Measurements from ENCODE around the gene LPCAT1. TPM values are rescaled to one million over a fixed set of nuclear protein-coding genes. Genes with fewer than 3 reads are reported as not detected.

The LPCAT1 gene
- total and polyA plus RNA-seq, 2 donors (not counting 3 experiments of a cell fraction or from before 2014, with no cell fraction given): 28.9 to 57.2 TPM

- FAIRE-seq (no peak), DNase-seq (ENCODE audit: low read depth, low spot score) (no peak)
- no peak overlapping the region for H2AFZ ChIP-seq (ENCODE audit: low read depth, low read length)
- dilution Hi-C loops (cut with MboI; ENCODE audit: extremely low pct_ligation_motif_present, low sequenced_read_pairs) (no loop called here), intact Hi-C loops (cut with micrococcal nuclease) (no loop called here)
- no peaks in the 10 kb centered on the region for H4K20me1 ChIP-seq (replicated peaks; ENCODE audit: control insufficient read depth, extremely low read depth, insufficient read depth, low read length)
- no peak overlapping the region for H3K9ac ChIP-seq (replicated peaks; ENCODE audit: extremely low read depth, insufficient read depth, low read length)
- no peaks in the 10 kb centered on the region for H3K79me2 ChIP-seq (ENCODE audit: control insufficient read depth, insufficient read depth, low read length)
- CTCF ChIA-PET: no interaction called here
- no peaks in the 10 kb centered on the region for H3K4me1 ChIP-seq (ENCODE audit: control insufficient read depth, extremely low read depth, insufficient read depth, low read length)
- no peaks in the 10 kb centered on the region for H3K9me3 ChIP-seq (replicated peaks; ENCODE audit: control insufficient read depth, insufficient read depth, low read length)
- TF ChIP-seq POLR2AphosphoS5 (IDR thresholded peaks at IDR 0.05; ENCODE audit: insufficient read depth, low read depth, low read length): no peak
- no peak for TF ChIP-seq POLR2A (IDR thresholded peaks at IDR 0.05; ENCODE audit: low read depth, low read length)
- no peak for TF ChIP-seq GATA2 (IDR thresholded peaks at IDR 0.05; ENCODE audit: insufficient read depth, insufficient read length, low read depth, low read length)
- TF ChIP-seq MYC (IDR thresholded peaks at IDR 0.05; ENCODE audit: low read depth, low read length): no peak
- TF ChIP-seq CTCF (IDR thresholded peaks at IDR 0.05; ENCODE audit: extremely low read depth in 1 of 2, insufficient read depth in 1 of 2, low read depth in 1 of 2, low read length in 2 of 2): no peak
- TF ChIP-seq EZH2 (IDR thresholded peaks at IDR 0.05; ENCODE audit: borderline replicate concordance, low read depth, low read length, severe bottlenecking): no peak
- TF ChIP-seq JUN (IDR thresholded peaks at IDR 0.05; ENCODE audit: borderline replicate concordance, insufficient read depth, insufficient read length, low read depth): no peak
- BruUV-seq (replicated peaks): no TSS peak
- H3K27ac ChIP-seq (ENCODE audit: insufficient read depth, low read depth, low read length): no peak overlapping the region
- no peaks in the 10 kb centered on the region for H3K36me3 ChIP-seq (ENCODE audit: control insufficient read depth in 2 of 2, extremely low read depth in 1 of 2, insufficient read depth in 2 of 2, low read length in 2 of 2)
- no peaks in the 10 kb centered on the region for H3K9me1 ChIP-seq (replicated peaks; ENCODE audit: control insufficient read depth, extremely low read depth, insufficient read depth, low read length)
- POLR2A ChIA-PET: no interaction called here
- H3K27me3 ChIP-seq (ENCODE audit: control insufficient read depth in 2 of 2, insufficient read depth in 2 of 2, low read length in 2 of 2): no peaks in the 10 kb centered on the region
- no peak overlapping the region for H3K4me3 ChIP-seq (replicated peaks in 1 of 3; ENCODE audit: insufficient read depth in 1 of 3, low read depth in 1 of 3, low read length in 3 of 3)
- no peak overlapping the region for H3K4me2 ChIP-seq (ENCODE audit: insufficient read depth, low read length)
These were observed 87.1 kb downstream of the LPCAT1 start for GRCh38 chr5:1436681-1437080.

- H3K36me3 ChIP-seq (ENCODE audit: control insufficient read depth in 2 of 2, extremely low read depth in 1 of 2, insufficient read depth in 2 of 2, low read length in 2 of 2): no peaks in the 10 kb centered on the region
- no peaks in the 10 kb centered on the region for H3K79me2 ChIP-seq (ENCODE audit: control insufficient read depth, insufficient read depth, low read length)
- no peak overlapping the region for H3K4me2 ChIP-seq (ENCODE audit: insufficient read depth, low read length)
- H3K9ac ChIP-seq (replicated peaks; ENCODE audit: extremely low read depth, insufficient read depth, low read length): no peak overlapping the region
- H3K4me1 ChIP-seq (ENCODE audit: control insufficient read depth, extremely low read depth, insufficient read depth, low read length): no peaks in the 10 kb centered on the region
- no TSS peak for BruUV-seq (replicated peaks)
- H2AFZ ChIP-seq (ENCODE audit: low read depth, low read length): no peak overlapping the region
- no peak overlapping the region for H3K4me3 ChIP-seq (replicated peaks in 1 of 3; ENCODE audit: insufficient read depth in 1 of 3, low read depth in 1 of 3, low read length in 3 of 3)
- ChIA-PET POLR2A (no interaction called here), CTCF (no interaction called here)
- DNase-seq (ENCODE audit: low read depth, low spot score) (no peak), FAIRE-seq (no peak)
- TF ChIP-seq EZH2 (IDR thresholded peaks at IDR 0.05; ENCODE audit: borderline replicate concordance, low read depth, low read length, severe bottlenecking) (no peak), CTCF (IDR thresholded peaks at IDR 0.05; ENCODE audit: extremely low read depth in 1 of 2, insufficient read depth in 1 of 2, low read depth in 1 of 2, low read length in 2 of 2) (no peak), MYC (IDR thresholded peaks at IDR 0.05; ENCODE audit: low read depth, low read length) (no peak), FOS (IDR thresholded peaks at IDR 0.05; ENCODE audit: borderline replicate concordance, insufficient read depth, low read length) (no peak), JUN (IDR thresholded peaks at IDR 0.05; ENCODE audit: borderline replicate concordance, insufficient read depth, insufficient read length, low read depth) (no peak), GATA2 (IDR thresholded peaks at IDR 0.05; ENCODE audit: insufficient read depth, insufficient read length, low read depth, low read length) (no peak), POLR2A (IDR thresholded peaks at IDR 0.05; ENCODE audit: low read depth, low read length) (no peak), POLR2AphosphoS5 (IDR thresholded peaks at IDR 0.05; ENCODE audit: insufficient read depth, low read depth, low read length) (no peak), MAX (IDR thresholded peaks at IDR 0.05; ENCODE audit: insufficient read depth, insufficient read length) (no peak)
- no peaks in the 10 kb centered on the region for H3K9me3 ChIP-seq (replicated peaks; ENCODE audit: control insufficient read depth, insufficient read depth, low read length)
- no peaks in the 10 kb centered on the region for H4K20me1 ChIP-seq (replicated peaks; ENCODE audit: control insufficient read depth, extremely low read depth, insufficient read depth, low read length)
- dilution Hi-C loops (cut with MboI; ENCODE audit: extremely low pct_ligation_motif_present, low sequenced_read_pairs) (no loop called here), intact Hi-C loops (cut with micrococcal nuclease) (no loop called here)
- no peaks in the 10 kb centered on the region for H3K9me1 ChIP-seq (replicated peaks; ENCODE audit: control insufficient read depth, extremely low read depth, insufficient read depth, low read length)
- no peak overlapping the region for H3K27ac ChIP-seq (ENCODE audit: insufficient read depth, low read depth, low read length)
- H3K27me3 ChIP-seq (ENCODE audit: control insufficient read depth in 2 of 2, insufficient read depth in 2 of 2, low read length in 2 of 2): no peaks in the 10 kb centered on the region
These were observed 87.7 kb downstream of the LPCAT1 start for GRCh38 chr5:1436036-1436435.
